ENCODE results near the gene KDF1.

KDF1 gene

GRCh38 chr1:26959722-26960624 lies at the start of gene KDF1:
Gene KDF1 (minus strand): TSS chr1:26960468. CDS start chr1:26952380, 8,088 bp downstream.
- H3K9me3 ChIP-seq (ENCODE audit: control insufficient read depth in 1 of 2, low read length in 2 of 2): no peaks in the 10 kb centered on the region
- peak within 1 kb of the TSS; percentile 89 to 91 for H3K4me3 ChIP-seq (ENCODE audit: low read depth in 1 of 2, low read length in 2 of 2)
- peaks cover 5 to 19% of the 10 kb centered on the region in 2 donors for H3K4me1 ChIP-seq (ENCODE audit: control insufficient read depth in 1 of 2, insufficient read depth in 2 of 2, low read length in 2 of 2)
- H3K27ac ChIP-seq (ENCODE audit: low read depth, low read length): no peak within 1 kb of the TSS
- no peaks in the 10 kb centered on the region for H3K36me3 ChIP-seq (ENCODE audit: control insufficient read depth in 1 of 2, insufficient read depth in 2 of 2, low read length in 2 of 2)
- H3K27me3 ChIP-seq (ENCODE audit: control insufficient read depth in 1 of 2, insufficient read depth in 2 of 2, low read length in 2 of 2): peaks cover 0 to 7% of the 10 kb centered on the region in 2 donors
- peak within 1 kb of the TSS; percentile 84 to 94 for H3K9ac ChIP-seq (ENCODE audit: low read depth in 1 of 2, low read length in 2 of 2)

DNA sequence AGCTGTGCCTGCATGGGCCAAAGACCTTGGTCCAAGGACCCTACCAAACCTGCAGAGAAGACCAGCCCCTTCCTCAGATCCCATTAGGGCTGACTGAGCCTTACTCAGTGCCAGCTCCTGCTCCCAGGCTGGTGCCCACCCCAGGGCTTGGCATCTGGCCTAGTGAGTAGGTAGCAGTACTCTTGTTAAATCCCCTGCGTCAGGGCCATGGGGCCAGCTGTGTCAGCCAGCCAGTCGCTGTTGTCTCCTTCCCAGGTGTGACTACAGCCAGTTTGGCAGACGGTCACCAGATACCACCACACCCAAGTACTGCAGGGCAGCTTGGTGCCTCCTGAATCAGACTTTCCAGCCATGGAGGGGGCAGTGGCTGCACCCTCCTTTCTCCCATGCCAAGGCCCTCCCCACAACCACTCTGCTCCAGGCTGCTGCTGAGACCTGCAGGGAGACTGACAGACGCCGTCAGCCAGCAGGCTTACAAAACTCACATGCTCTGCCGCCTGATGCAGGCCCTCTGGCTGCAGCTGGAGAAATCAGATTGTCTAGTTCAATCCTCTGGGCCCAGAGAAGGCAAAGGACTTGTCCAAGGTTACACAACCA lies 49.4 kb upstream of the KDF1 start:
- Histone ChIP-seq H3K27ac (ENCODE audit: low read depth, low read length) (no peak overlapping the region), H3K4me1 (ENCODE audit: control insufficient read depth in 1 of 2, insufficient read depth in 2 of 2, low read length in 2 of 2) (peaks cover 14 to 34% of the 10 kb centered on the region in 2 donors), H3K9me3 (ENCODE audit: control insufficient read depth in 1 of 2, low read length in 2 of 2) (no peaks in the 10 kb centered on the region), H3K36me3 (ENCODE audit: control insufficient read depth in 1 of 2, insufficient read depth in 2 of 2, low read length in 2 of 2) (no peaks in the 10 kb centered on the region), H3K4me3 (ENCODE audit: low read depth in 1 of 2, low read length in 2 of 2) (no peak overlapping the region), H3K27me3 (ENCODE audit: control insufficient read depth in 1 of 2, insufficient read depth in 2 of 2, low read length in 2 of 2) (peaks cover 0 to 10% of the 10 kb centered on the region in 2 donors), H3K9ac (ENCODE audit: low read depth in 1 of 2, low read length in 2 of 2) (no peak overlapping the region)

DNA sequence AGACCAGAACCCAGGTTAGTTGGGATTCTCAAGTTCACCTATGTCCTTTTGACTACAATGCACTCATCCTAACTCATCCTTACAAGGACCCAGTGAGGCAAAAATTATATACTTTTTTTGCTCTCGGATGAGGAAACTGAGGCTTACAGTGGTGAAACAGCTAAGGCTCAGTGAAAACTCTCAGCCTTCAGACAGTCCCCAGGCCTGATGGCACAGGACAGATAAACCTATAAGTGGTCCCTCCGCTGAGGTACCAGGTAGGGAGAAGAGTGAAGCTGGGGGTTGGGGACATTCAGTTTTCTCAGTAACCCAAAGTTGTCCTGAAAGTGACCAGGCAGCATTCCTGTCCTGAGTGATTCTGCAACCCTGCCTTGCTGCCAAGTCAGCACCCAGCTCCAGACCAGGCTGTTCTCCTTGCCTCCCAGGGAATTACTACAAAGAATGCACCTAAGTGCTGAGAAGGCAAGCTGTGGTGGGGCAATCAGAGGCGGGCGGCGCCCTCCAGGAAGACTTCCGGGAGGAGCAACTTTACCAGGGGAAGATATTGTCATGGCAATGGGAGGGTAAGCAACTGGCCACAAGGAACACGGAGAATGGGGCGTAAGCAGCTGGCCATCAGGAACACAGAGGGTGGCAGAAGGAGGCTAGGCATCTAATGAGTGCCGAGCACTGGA lies 47.8 kb upstream of the KDF1 start:
- no peak overlapping the region for H3K9ac ChIP-seq (ENCODE audit: low read depth in 1 of 2, low read length in 2 of 2)
- peaks cover 14 to 34% of the 10 kb centered on the region in 2 donors for H3K4me1 ChIP-seq (ENCODE audit: control insufficient read depth in 1 of 2, insufficient read depth in 2 of 2, low read length in 2 of 2)
- H3K4me3 ChIP-seq (ENCODE audit: low read depth in 1 of 2, low read length in 2 of 2): no peak overlapping the region
- H3K36me3 ChIP-seq (ENCODE audit: control insufficient read depth in 1 of 2, insufficient read depth in 2 of 2, low read length in 2 of 2): no peaks in the 10 kb centered on the region
- H3K27me3 ChIP-seq (ENCODE audit: control insufficient read depth in 1 of 2, insufficient read depth in 2 of 2, low read length in 2 of 2): peaks cover 0 to 10% of the 10 kb centered on the region in 2 donors
- H3K9me3 ChIP-seq (ENCODE audit: control insufficient read depth in 1 of 2, low read length in 2 of 2): no peaks in the 10 kb centered on the region
- no peak overlapping the region for H3K27ac ChIP-seq (ENCODE audit: low read depth, low read length)

DNA sequence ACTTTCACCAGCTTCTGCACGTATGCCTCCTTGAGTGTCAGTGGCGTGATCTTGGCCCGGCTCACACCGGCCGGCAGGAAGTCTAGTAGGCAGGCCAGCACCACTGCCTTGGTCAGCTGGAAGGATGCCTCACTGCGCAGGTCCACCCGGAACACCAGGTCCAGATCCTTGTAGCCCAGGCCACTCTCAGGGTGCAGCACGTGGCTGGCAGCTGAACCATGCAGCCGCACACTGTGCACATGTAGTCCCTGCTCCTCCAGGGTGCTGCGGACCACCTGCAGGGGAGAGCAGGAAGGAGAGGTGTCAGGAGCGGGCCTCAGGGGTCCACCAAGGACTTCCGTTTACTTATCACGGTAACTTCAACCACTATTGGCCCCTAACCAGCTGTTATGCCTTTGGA lies 46.4 kb upstream of the KDF1 start:
- peaks cover 14 to 35% of the 10 kb centered on the region in 2 donors for H3K4me1 ChIP-seq (ENCODE audit: control insufficient read depth in 1 of 2, insufficient read depth in 2 of 2, low read length in 2 of 2)
- H3K4me3 ChIP-seq (ENCODE audit: low read depth in 1 of 2, low read length in 2 of 2): no peak overlapping the region
- H3K9me3 ChIP-seq (ENCODE audit: control insufficient read depth in 1 of 2, low read length in 2 of 2): no peaks in the 10 kb centered on the region
- no peaks in the 10 kb centered on the region for H3K36me3 ChIP-seq (ENCODE audit: control insufficient read depth in 1 of 2, insufficient read depth in 2 of 2, low read length in 2 of 2)
- no peak overlapping the region for H3K9ac ChIP-seq (ENCODE audit: low read depth in 1 of 2, low read length in 2 of 2)
- no peak overlapping the region for H3K27ac ChIP-seq (ENCODE audit: low read depth, low read length)
- peaks cover 0 to 2% of the 10 kb centered on the region in 2 donors for H3K27me3 ChIP-seq (ENCODE audit: control insufficient read depth in 1 of 2, insufficient read depth in 2 of 2, low read length in 2 of 2)

DNA sequence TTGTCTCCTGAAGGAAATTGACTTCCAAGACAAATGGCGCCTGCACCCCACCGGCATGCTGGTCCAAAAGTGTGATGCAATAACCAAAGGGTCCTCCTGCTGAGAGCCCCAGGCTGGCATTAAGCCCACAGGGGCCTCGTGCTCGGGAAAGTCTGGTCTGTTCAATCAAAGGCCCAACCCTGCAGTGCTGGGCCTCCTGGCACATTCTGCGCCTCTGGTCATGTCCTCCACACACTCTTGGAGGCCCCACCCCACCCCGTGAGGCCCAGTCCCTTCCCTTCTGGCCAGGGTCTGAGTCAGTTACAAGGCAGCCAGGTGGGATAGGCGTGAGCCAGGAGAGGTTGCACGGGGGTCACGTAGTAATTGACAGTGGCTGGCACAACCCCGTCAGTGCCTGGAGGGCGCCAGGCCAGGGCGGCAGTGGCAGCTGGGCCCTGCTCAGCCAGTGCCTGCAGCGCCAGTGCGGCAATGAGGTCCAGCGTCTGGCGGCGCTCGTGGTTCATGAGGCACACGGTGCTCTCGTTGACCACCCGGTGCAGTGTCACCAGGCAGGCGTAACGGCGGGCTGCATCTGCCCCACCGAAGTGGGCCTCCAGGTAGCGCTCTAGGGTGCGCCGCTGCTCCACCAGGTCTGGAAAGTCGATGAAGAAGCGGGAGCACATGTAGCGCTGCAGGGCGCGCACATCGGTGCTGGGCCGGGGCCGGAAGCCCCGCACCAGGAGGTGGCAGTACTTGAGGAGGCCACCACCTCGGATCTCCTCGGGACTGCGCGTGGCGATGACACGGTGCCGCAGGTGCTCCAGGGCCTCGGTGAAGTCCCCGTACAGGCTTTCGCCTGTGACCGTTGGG lies 45.6 kb upstream of the KDF1 start:
- H3K9me3 ChIP-seq (ENCODE audit: control insufficient read depth in 1 of 2, low read length in 2 of 2): no peaks in the 10 kb centered on the region
- H3K27me3 ChIP-seq (ENCODE audit: control insufficient read depth in 1 of 2, insufficient read depth in 2 of 2, low read length in 2 of 2): no peaks in the 10 kb centered on the region
- H3K9ac ChIP-seq (ENCODE audit: low read depth in 1 of 2, low read length in 2 of 2): no peak overlapping the region
- no peaks in the 10 kb centered on the region for H3K36me3 ChIP-seq (ENCODE audit: control insufficient read depth in 1 of 2, insufficient read depth in 2 of 2, low read length in 2 of 2)
- no peak overlapping the region for H3K27ac ChIP-seq (ENCODE audit: low read depth, low read length)
- no peak overlapping the region for H3K4me3 ChIP-seq (ENCODE audit: low read depth in 1 of 2, low read length in 2 of 2)
- peaks cover 14 to 32% of the 10 kb centered on the region in 2 donors for H3K4me1 ChIP-seq (ENCODE audit: control insufficient read depth in 1 of 2, insufficient read depth in 2 of 2, low read length in 2 of 2)

- Histone ChIP-seq H3K27me3 (ENCODE audit: control insufficient read depth in 1 of 2, insufficient read depth in 2 of 2, low read length in 2 of 2) (no peaks in the 10 kb centered on the region), H3K9ac (ENCODE audit: low read depth in 1 of 2, low read length in 2 of 2) (no peak overlapping the region), H3K27ac (ENCODE audit: low read depth, low read length) (no peak overlapping the region), H3K4me1 (ENCODE audit: control insufficient read depth in 1 of 2, insufficient read depth in 2 of 2, low read length in 2 of 2) (peaks cover 14 to 27% of the 10 kb centered on the region in 2 donors), H3K4me3 (ENCODE audit: low read depth in 1 of 2, low read length in 2 of 2) (no peak overlapping the region), H3K36me3 (ENCODE audit: control insufficient read depth in 1 of 2, insufficient read depth in 2 of 2, low read length in 2 of 2) (no peaks in the 10 kb centered on the region), H3K9me3 (ENCODE audit: control insufficient read depth in 1 of 2, low read length in 2 of 2) (no peaks in the 10 kb centered on the region)
These were observed 44.9 kb upstream of the KDF1 start for GRCh38 chr1:27005166-27005530.

GRCh38 chr1:27004471-27005165 lies 44.4 kb upstream of the KDF1 start:
- peaks cover 10 to 24% of the 10 kb centered on the region in 2 donors for H3K4me1 ChIP-seq (ENCODE audit: control insufficient read depth in 1 of 2, insufficient read depth in 2 of 2, low read length in 2 of 2)
- H3K27ac ChIP-seq (ENCODE audit: low read depth, low read length): no peak overlapping the region
- H3K27me3 ChIP-seq (ENCODE audit: control insufficient read depth in 1 of 2, insufficient read depth in 2 of 2, low read length in 2 of 2): no peaks in the 10 kb centered on the region

DNA sequence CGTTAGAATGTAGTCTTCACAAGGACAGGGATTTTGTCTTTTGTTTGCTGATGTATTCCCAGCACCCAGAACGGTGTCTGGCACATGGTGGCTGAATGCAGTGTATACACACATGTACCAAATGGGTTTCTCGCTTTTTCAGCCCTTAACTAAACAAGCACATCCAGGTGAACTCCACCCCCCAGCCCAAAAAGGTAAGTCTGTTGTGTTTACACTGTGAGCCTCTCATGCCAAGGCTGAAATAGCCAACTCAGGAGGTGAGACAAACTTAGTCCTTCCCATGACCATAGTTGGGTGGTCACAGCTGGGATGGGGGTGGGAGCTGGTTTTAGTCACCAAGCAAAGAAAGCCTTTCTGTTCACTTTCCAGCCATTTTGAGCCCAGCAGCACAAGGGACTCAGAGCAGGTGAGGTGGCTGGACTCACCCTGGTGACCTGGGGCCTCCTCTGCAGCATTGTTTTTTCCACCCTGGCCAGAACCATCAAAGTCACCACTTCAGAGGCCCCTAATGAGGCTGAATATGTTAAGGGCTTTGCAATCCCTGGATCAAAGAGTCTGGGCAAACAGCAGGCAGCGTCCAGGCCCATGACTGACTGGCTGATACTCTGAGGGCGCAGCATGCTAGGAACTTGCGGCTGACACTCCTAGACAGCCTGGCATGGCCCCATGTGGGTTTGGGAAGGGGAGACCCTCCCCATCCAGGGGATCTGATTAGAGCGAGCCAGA lies 43.6 kb upstream of the KDF1 start:
- no peaks in the 10 kb centered on the region for H3K9me3 ChIP-seq (ENCODE audit: control insufficient read depth in 1 of 2, low read length in 2 of 2)
- no peaks in the 10 kb centered on the region for H3K27me3 ChIP-seq (ENCODE audit: control insufficient read depth in 1 of 2, insufficient read depth in 2 of 2, low read length in 2 of 2)
- H3K36me3 ChIP-seq (ENCODE audit: control insufficient read depth in 1 of 2, insufficient read depth in 2 of 2, low read length in 2 of 2): no peaks in the 10 kb centered on the region
- no peak overlapping the region for H3K27ac ChIP-seq (ENCODE audit: low read depth, low read length)
- peaks cover 3 to 17% of the 10 kb centered on the region in 2 donors for H3K4me1 ChIP-seq (ENCODE audit: control insufficient read depth in 1 of 2, insufficient read depth in 2 of 2, low read length in 2 of 2)
- no peak overlapping the region for H3K9ac ChIP-seq (ENCODE audit: low read depth in 1 of 2, low read length in 2 of 2)
- no peak overlapping the region for H3K4me3 ChIP-seq (ENCODE audit: low read depth in 1 of 2, low read length in 2 of 2)

More at GRCh38 chr1:27004471-27005165, 44.4 kb upstream of the KDF1 start:
- Histone ChIP-seq H3K9me3 (ENCODE audit: control insufficient read depth in 1 of 2, low read length in 2 of 2) (no peaks in the 10 kb centered on the region), H3K9ac (ENCODE audit: low read depth in 1 of 2, low read length in 2 of 2) (no peak overlapping the region), H3K4me3 (ENCODE audit: low read depth in 1 of 2, low read length in 2 of 2) (no peak overlapping the region), H3K36me3 (ENCODE audit: control insufficient read depth in 1 of 2, insufficient read depth in 2 of 2, low read length in 2 of 2) (no peaks in the 10 kb centered on the region)
